HS-27A (cell line): ENCODE measurements around the gene CATSPERZ.
"Not testable (repeated sequence)": the region's sequence is repeated elsewhere in the genome, so short reads cannot be mapped to it uniquely, and the experiment has no call there.

Experiments used
- DNase-seq: peaks from one replicate; pipeline ENCODE4 v3.0.0-alpha.2; 2012; ENCODE audit warnings: low read depth, missing footprints

The CATSPERZ gene

GRCh38 chr11:64321026-64321425 lies 20.9 kb downstream of the CATSPERZ start:
- no peak for DNase-seq

GRCh38 chr11:64321533-64321932 lies 21.4 kb downstream of the CATSPERZ start:
- DNase-seq, result no peak

- no peak for DNase-seq
Measured at GRCh38 chr11:64322925-64323260, 22.7 kb downstream of the CATSPERZ start.

- DNase-seq, result no peak
Measured at GRCh38 chr11:64323373-64323772, 23.2 kb downstream of the CATSPERZ start.

- DNase-seq, result not testable (repeated sequence)
Measured at GRCh38 chr11:64323984-64324383, 23.8 kb downstream of the CATSPERZ start.

GRCh38 chr11:64324692-64325469 lies 24.7 kb downstream of the CATSPERZ start:
- DNase-seq, result no peak

GRCh38 chr11:64327375-64327774 lies 27.2 kb downstream of the CATSPERZ start:
- DNase-seq, result no peak

- no peak for DNase-seq
Measured at GRCh38 chr11:64327993-64328392, 27.8 kb downstream of the CATSPERZ start.

- DNase-seq, result no peak
Measured at GRCh38 chr11:64330888-64331287, 30.7 kb downstream of the CATSPERZ start.

GRCh38 chr11:64331569-64332371 lies 31.6 kb downstream of the CATSPERZ start:
- DNase-seq, result peak; percentile 92

GRCh38 chr11:64333556-64333955 lies 33.4 kb downstream of the CATSPERZ start:
- no peak for DNase-seq

- peak; percentile 94 for DNase-seq
Measured at GRCh38 chr11:64334764-64335735, 34.9 kb downstream of the CATSPERZ start.

- DNase-seq, result no peak
Measured at GRCh38 chr11:64337538-64338249, 37.5 kb downstream of the CATSPERZ start.

GRCh38 chr11:64338716-64339115 lies 38.6 kb downstream of the CATSPERZ start:
- DNase-seq, result no peak

GRCh38 chr11:64339286-64339685 lies 39.1 kb downstream of the CATSPERZ start:
- DNase-seq, result no peak

- DNase-seq, result no peak
Measured at GRCh38 chr11:64339754-64340408, 39.7 kb downstream of the CATSPERZ start, which contains the start of gene CCDC88B. CCDC88B (plus strand) TSS chr11:64340204; CDS start chr11:64340267, 63 bp downstream.

GRCh38 chr11:64340671-64341335 lies 40.6 kb downstream of the CATSPERZ start:
- no peak for DNase-seq

- no peak for DNase-seq
Measured at GRCh38 chr11:64341429-64341828, 41.3 kb downstream of the CATSPERZ start.

- peak; percentile 63 for DNase-seq
Measured at GRCh38 chr11:64341851-64342791, 42.0 kb downstream of the CATSPERZ start.
